Middle frontal gyrus (tissue), 1 donor: ENCODE results near the gene MYBPC2.
"Not testable (repeated sequence)": the region's sequence is repeated elsewhere in the genome, so short reads cannot be mapped to it uniquely, and the experiment has no call there.

ENCODE experiments used
- DNase-seq: peaks from one replicate; pipeline ENCODE4 v3.0.0-alpha.2; 2015; ENCODE audit warnings: low spot score; ENCODE audit errors: extremely low spot score

The MYBPC2 gene

GRCh38 chr19:50457300-50457699, 24.6 kb downstream of the MYBPC2 start:
- no peak for DNase-seq

GRCh38 chr19:50458396-50459066, 25.8 kb downstream of the MYBPC2 start:
- DNase-seq, result no peak

GRCh38 chr19:50459067-50459456, 26.4 kb downstream of the MYBPC2 start:
- no peak for DNase-seq

- no peak for DNase-seq
Measured at GRCh38 chr19:50459638-50460037, 26.9 kb downstream of the MYBPC2 start.

GRCh38 chr19:50460161-50460765, 27.6 kb downstream of the MYBPC2 start:
- no peak for DNase-seq

GRCh38 chr19:50461066-50461875, 28.6 kb downstream of the MYBPC2 start:
- DNase-seq, result no peak

- no peak for DNase-seq
Measured at GRCh38 chr19:50462970-50463369, 30.3 kb downstream of the MYBPC2 start.

GRCh38 chr19:50464348-50464747, 31.7 kb downstream of the MYBPC2 start:
- no peak for DNase-seq

GRCh38 chr19:50465000-50465399, 32.3 kb downstream of the MYBPC2 start:
- no peak for DNase-seq

GRCh38 chr19:50465986-50466705, 33.5 kb downstream of the MYBPC2 start:
- DNase-seq, result no peak

GRCh38 chr19:50466706-50467039, 34.0 kb downstream of the MYBPC2 start:
- DNase-seq, result no peak

GRCh38 chr19:50467566-50467965, 34.9 kb downstream of the MYBPC2 start:
- no peak for DNase-seq

- DNase-seq, result no peak
Measured at GRCh38 chr19:50468818-50469217, 36.1 kb downstream of the MYBPC2 start.

- DNase-seq, result not testable (repeated sequence)
Measured at GRCh38 chr19:50473336-50473735, 40.6 kb downstream of the MYBPC2 start.

- no peak for DNase-seq
Measured at GRCh38 chr19:50475101-50475568, 42.4 kb downstream of the MYBPC2 start.

- DNase-seq, result no peak
Measured at GRCh38 chr19:50475736-50476223, 43.1 kb downstream of the MYBPC2 start.

GRCh38 chr19:50476224-50476906, 43.7 kb downstream of the MYBPC2 start, which contains the start of the genes EMC10 and GARIN5A:
EMC10 (plus strand) TSS chr19:50476507; CDS start chr19:50476545, 38 bp downstream.
GARIN5A (minus strand) TSS chr19:50476848; CDS start chr19:50476388, 460 bp downstream.
- peak; percentile 83 for DNase-seq

- DNase-seq, result no peak
Measured at GRCh38 chr19:50476907-50477238, 44.2 kb downstream of the MYBPC2 start.

GRCh38 chr19:50477751-50478515, 45.2 kb downstream of the MYBPC2 start:
- no peak for DNase-seq
